Measurements from ENCODE around the gene TRPM3.

- TF ChIP-seq POLR2AphosphoS5 (IDR thresholded peaks at IDR 0.05; ENCODE audit: insufficient read depth in 1 of 2, low read depth in 1 of 2) (no peak), CTCF (IDR thresholded peaks at IDR 0.05) (no peak), POLR2A (IDR thresholded peaks at IDR 0.05) (no peak)
Measured at GRCh38 chr9:70588999-70589398, 532.4 kb downstream of the TRPM3 start.

All from vagina (tissue), 2 donors.